A673 (cell line): ENCODE measurements around the gene CRYGS.

Experiments used
- CTCF ChIP-seq: fragments of 300-800, 200-600 bp; sonication (generic); conservative IDR thresholded peaks from 2 replicates; pipeline ENCODE4 v1.5.1; 2017; ENCODE audit warnings: low read depth, mild to moderate bottlenecking, antibody characterized with exemption, low read length, moderate library complexity, mixed read lengths
- EZH2 ChIP-seq: fragments of 200-600 bp; sonication (generic); IDR thresholded peaks from 2 replicates; pipeline ENCODE4 v1.6.1; 2017; ENCODE audit warnings: borderline replicate concordance, low read depth, mild to moderate bottlenecking, mixed read lengths, antibody characterized with exemption, low read length; ENCODE audit not compliant: poor library complexity, severe bottlenecking

GRCh38 chr3:186566772-186567071 is 22.5 kb upstream of the CRYGS start:
- TF ChIP-seq EZH2: no peak
- no peak for TF ChIP-seq CTCF
